Fibroblast of the aortic adventitia (primary cell): ENCODE measurements around the gene ZNF341. TPM values are rescaled to one million over a fixed set of nuclear protein-coding genes. Genes with fewer than 3 reads are reported as not detected.

Source experiments
- DNase-seq: peaks from one replicate; pipeline ENCODE4 v3.0.0-alpha.2; 2010; ENCODE audit warnings: low read depth
- H3K4me3 ChIP-seq: 2 replicates; pipeline ENCODE4 v1.5.1; 2011; ENCODE audit warnings: low read depth, mild to moderate bottlenecking, control low read depth, low read length, moderate library complexity
- CTCF ChIP-seq: IDR thresholded peaks from 2 replicates; pipeline ENCODE4 v1.5.1; 2011; ENCODE audit warnings: mild to moderate bottlenecking, low read length, control low read depth, inconsistent platforms; ENCODE audit not compliant: insufficient read depth
- total RNA-seq: library from RNA; depleted of rRNA; stranded (reverse); fragments of >200 nt; gene quantifications from 2 replicates; pipeline ENCODE4 v1.2.3, GENCODE V29; 2012; ENCODE audit warnings: low replicate concordance

The ZNF341 gene
- total RNA-seq, 1 donor, result 1.5 TPM

- peak; percentile 17 for DNase-seq
- H3K4me3 ChIP-seq, result no peak overlapping the region
Measured at GRCh38 chr20:33724439-33725094, 7.2 kb upstream of the ZNF341 start.

DNA sequence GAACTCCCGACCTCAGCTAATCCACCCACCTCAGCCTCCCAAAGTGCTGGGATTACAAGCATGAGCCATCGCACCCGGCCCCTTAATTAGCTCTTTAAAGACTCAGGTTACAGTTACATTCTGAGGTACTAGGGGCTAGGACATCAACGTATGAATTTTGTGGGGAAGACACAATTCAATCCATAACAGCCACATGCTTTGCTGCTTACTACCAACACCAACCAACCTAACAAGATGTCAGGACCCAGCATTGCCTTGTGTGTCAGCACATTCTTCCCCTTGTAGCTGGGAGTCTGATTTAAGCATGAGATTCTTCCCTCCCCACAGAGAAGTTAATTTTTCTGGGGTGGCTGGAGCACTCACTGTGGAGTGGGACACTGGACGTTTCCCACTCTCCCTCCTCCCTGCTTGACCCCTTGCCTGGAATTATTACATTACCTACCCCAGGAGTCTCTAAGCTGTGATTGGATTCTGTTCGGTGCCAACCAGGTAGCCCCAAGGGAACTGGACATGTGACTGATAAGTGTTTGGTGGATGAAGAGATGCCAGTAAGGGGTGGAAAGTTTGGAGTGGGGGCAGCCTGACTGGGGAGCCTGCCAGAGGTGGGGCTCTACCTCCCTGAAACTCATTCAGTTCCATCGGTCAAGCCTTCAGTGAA lies 6.1 kb upstream of the ZNF341 start:
- no peak for TF ChIP-seq CTCF
- DNase-seq, result no peak
- H3K4me3 ChIP-seq, result no peak overlapping the region

More at GRCh38 chr20:33724439-33725094, 7.2 kb upstream of the ZNF341 start:
- TF ChIP-seq CTCF, result no peak

DNA sequence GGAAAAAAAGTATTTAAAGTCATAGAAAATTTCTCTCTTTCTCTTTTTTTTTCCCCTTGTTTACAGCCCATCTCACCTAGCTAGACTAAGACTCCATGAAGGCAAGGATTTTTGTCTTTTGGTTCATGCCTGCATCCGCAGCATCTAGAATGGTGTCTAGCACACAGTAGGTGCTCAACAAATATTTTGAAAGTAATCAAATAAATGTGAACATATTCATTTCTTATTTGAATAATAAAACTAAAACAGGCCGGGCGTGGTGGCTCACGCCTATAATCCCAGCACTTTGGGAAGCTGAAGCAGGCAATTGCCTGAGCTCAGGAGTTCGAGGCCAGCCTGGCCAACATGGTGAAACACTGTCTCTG lies 4.7 kb upstream of the ZNF341 start:
- no peak overlapping the region for H3K4me3 ChIP-seq
- no peak for TF ChIP-seq CTCF
- no peak for DNase-seq

- no peak for DNase-seq
- no peak for TF ChIP-seq CTCF
Measured at GRCh38 chr20:33727806-33728205, 4.0 kb upstream of the ZNF341 start.

GRCh38 chr20:33728463-33728862 lies 3.3 kb upstream of the ZNF341 start:
- TF ChIP-seq CTCF, result no peak
- H3K4me3 ChIP-seq, result no peak overlapping the region
- no peak for DNase-seq

More at GRCh38 chr20:33727806-33728205, 4.0 kb upstream of the ZNF341 start:
- H3K4me3 ChIP-seq, result no peak overlapping the region

GRCh38 chr20:33729101-33729500 lies 2.7 kb upstream of the ZNF341 start:
- no peak for DNase-seq
- no peak for TF ChIP-seq CTCF

More at GRCh38 chr20:33729101-33729500, 2.7 kb upstream of the ZNF341 start:
- H3K4me3 ChIP-seq, result no peak overlapping the region
